H1 (cell line): ENCODE results near the gene SH3GL1. TPM values are rescaled to one million over a fixed set of nuclear protein-coding genes. Genes with fewer than 3 reads are reported as not detected.

Experiments used
- CTCF ChIA-PET: fragments of 300-600 bp; sonication (Branson Sonifier 250); formaldehyde crosslinking; loops from one replicate; lab custom pipeline; 2021; ENCODE audit not compliant: partially characterized antibody; lab: Charles Lee
- POLR2A ChIA-PET: fragments of 300-600 bp; sonication (Branson Sonifier 250); formaldehyde crosslinking; loops from one replicate; lab custom pipeline; 2021; ENCODE audit warnings: inconsistent platforms; ENCODE audit not compliant: partially characterized antibody; lab: Charles Lee
- DNase-seq, 2 experiments: peaks; one replicate each; pipeline versions ENCODE4 v3.0.0 to v3.0.0-alpha.2; 2010 to 2022; ENCODE audit warnings: low spot score in 2 of 2, low read depth in 1 of 2, mixed read lengths in 1 of 2
- FAIRE-seq: peaks from 2 replicates; lab custom pipeline; 2011; peaks lifted over from hg19 to GRCh38; lab: Jason Lieb, UNC
- H2AFZ ChIP-seq: 2 replicates; pipeline ENCODE4 v1.8.1; 2012; ENCODE audit warnings: low read length, inconsistent platforms
- H2AK5ac ChIP-seq: 2 replicates; pipeline ENCODE4 v1.6.1; 2013; ENCODE audit warnings: low read depth, low read length
- H2BK120ac ChIP-seq: replicated peaks from 2 replicates; pipeline ENCODE3; 2013; ENCODE audit warnings: low read depth, low read length, inconsistent platforms
- H2BK12ac ChIP-seq: 2 replicates; pipeline ENCODE4 v1.6.1; 2013; ENCODE audit warnings: low read depth, low read length
- H2BK15ac ChIP-seq: 2 replicates; pipeline ENCODE4 v1.6.1; 2013; ENCODE audit warnings: low read length
- H2BK20ac ChIP-seq: 2 replicates; pipeline ENCODE4 v1.6.1; 2013; ENCODE audit warnings: low read length
- H2BK5ac ChIP-seq: 2 replicates; pipeline ENCODE4 v1.6.1; 2013; ENCODE audit warnings: low read depth, low read length
- H3K14ac ChIP-seq: 2 replicates; pipeline ENCODE4 v1.6.1; 2013; ENCODE audit warnings: inconsistent platforms; ENCODE audit not compliant: insufficient read length
- H3K18ac ChIP-seq: 2 replicates; pipeline ENCODE4 v1.6.1; 2013; ENCODE audit warnings: low read length; ENCODE audit errors: extremely low read depth
- H3K23ac ChIP-seq: 2 replicates; pipeline ENCODE4 v1.6.1; 2013; ENCODE audit warnings: inconsistent platforms; ENCODE audit not compliant: insufficient read length
- H3K23me2 ChIP-seq: 2 replicates; pipeline ENCODE4 v1.6.1; 2013; ENCODE audit warnings: low read depth, low read length
- H3K27ac ChIP-seq: 2 replicates; pipeline ENCODE4 v1.6.1; 2011; ENCODE audit warnings: low read depth, low read length, inconsistent platforms
- H3K27me3 ChIP-seq, 4 experiments: replicated peaks in 1 of 4; 1 replicate in 1 of 4; 2 replicates in 3 of 4; pipeline versions ENCODE4 v1.6.1 to v1.8.1; 2011 to 2013; ENCODE audit warnings: low read length in 3 of 4, mild to moderate bottlenecking in 3 of 4, inconsistent platforms in 2 of 4, mixed read lengths in 2 of 4, moderate library complexity in 1 of 4; ENCODE audit not compliant: control insufficient read depth in 3 of 4, insufficient read depth in 3 of 4; ENCODE audit errors: extremely low read depth in 1 of 4
- H3K36me3 ChIP-seq, 4 experiments: 2 replicates each; pipeline versions ENCODE4 v1.6.1 to v1.8.1; 2011 to 2013; ENCODE audit warnings: mild to moderate bottlenecking in 4 of 4, low read length in 3 of 4, moderate library complexity in 2 of 4, control low read depth in 1 of 4, inconsistent platforms in 1 of 4; ENCODE audit not compliant: insufficient read depth in 4 of 4, control insufficient read depth in 2 of 4
- H3K4ac ChIP-seq: replicated peaks from 2 replicates; pipeline ENCODE3; 2013; ENCODE audit warnings: low read length, low read depth, mixed read lengths, inconsistent platforms; ENCODE audit not compliant: insufficient read length
- H3K4me1 ChIP-seq, 4 experiments: replicated peaks in 1 of 4; 1 replicate in 1 of 4; 2 replicates in 3 of 4; pipeline versions ENCODE4 v1.6.1 to v1.8.1; 2011 to 2013; ENCODE audit warnings: low read length in 3 of 4, inconsistent platforms in 2 of 4, mixed read lengths in 1 of 4; ENCODE audit not compliant: insufficient read depth in 4 of 4, control insufficient read depth in 3 of 4
- H3K4me2 ChIP-seq, 2 experiments: 2 replicates each; pipeline versions ENCODE4 v1.6.1 to v1.8.1; 2011 to 2013; ENCODE audit warnings: low read depth in 2 of 2, low read length in 2 of 2, control low read depth in 1 of 2, inconsistent platforms in 1 of 2, mild to moderate bottlenecking in 1 of 2; ENCODE audit not compliant: insufficient read depth in 1 of 2
- H3K4me3 ChIP-seq, 4 experiments: fragments of 200-600, 300-600 bp in 1 of 4; sonication (generic), shearing (Covaris generic), sonication (Bioruptor Twin) in 1 of 4; 2 replicates each; pipeline versions ENCODE4 v1.5.1 to v1.8.1; 2011 to 2016; ENCODE audit warnings: low read length in 4 of 4, low read depth in 3 of 4, control low read depth in 2 of 4, inconsistent platforms in 2 of 4, mild to moderate bottlenecking in 2 of 4, mixed read lengths in 1 of 4, moderate library complexity in 1 of 4; ENCODE audit not compliant: insufficient read depth in 2 of 4; ENCODE audit errors: extremely low read depth in 1 of 4
- H3K56ac ChIP-seq: replicated peaks from 2 replicates; pipeline ENCODE3; 2013; ENCODE audit warnings: low read depth, mild to moderate bottlenecking, mixed read lengths, low read length, inconsistent platforms; ENCODE audit not compliant: insufficient read length
- H3K79me1 ChIP-seq: 2 replicates; pipeline ENCODE4 v1.6.1; 2013; ENCODE audit warnings: low read depth, low read length, control low read depth
- H3K79me2 ChIP-seq, 2 experiments: 2 replicates each; pipeline versions ENCODE4 v1.6.1 to v1.8.1; 2012 to 2013; ENCODE audit warnings: low read length in 2 of 2, mild to moderate bottlenecking in 2 of 2, inconsistent platforms in 1 of 2; ENCODE audit not compliant: insufficient read depth in 2 of 2, control insufficient read depth in 1 of 2
- H3K9ac ChIP-seq, 4 experiments: replicated peaks in 1 of 4; 1 replicate in 1 of 4; 2 replicates in 3 of 4; pipeline versions ENCODE4 v1.6.1 to v1.8.1; 2011 to 2013; ENCODE audit warnings: low read depth in 3 of 4, low read length in 3 of 4, control low read depth in 2 of 4, mild to moderate bottlenecking in 2 of 4, moderate library complexity in 2 of 4, inconsistent platforms in 1 of 4; ENCODE audit errors: extremely low read depth in 1 of 4
- H3K9me3 ChIP-seq, 2 experiments: 2 replicates each; pipeline versions ENCODE4 v1.6.1 to v1.8.1; 2012 to 2013; ENCODE audit warnings: mild to moderate bottlenecking in 2 of 2, moderate library complexity in 2 of 2, control low read depth in 1 of 2, inconsistent platforms in 1 of 2, low read depth in 1 of 2, low read length in 1 of 2, mixed read lengths in 1 of 2; ENCODE audit not compliant: insufficient read depth in 2 of 2
- H4K20me1 ChIP-seq, 2 experiments: replicated peaks in 1 of 2; 2 replicates each; pipeline versions ENCODE3 to v1.8.1; 2011 to 2013; ENCODE audit warnings: inconsistent platforms in 2 of 2, low read length in 2 of 2, mild to moderate bottlenecking in 1 of 2; ENCODE audit not compliant: insufficient read depth in 2 of 2, control insufficient read depth in 1 of 2
- H4K5ac ChIP-seq: 2 replicates; pipeline ENCODE4 v1.6.1; 2013; ENCODE audit warnings: low read length, low read depth, mixed read lengths, inconsistent platforms; ENCODE audit not compliant: insufficient read length
- H4K8ac ChIP-seq: 2 replicates; pipeline ENCODE4 v1.8.0; 2013; ENCODE audit warnings: mild to moderate bottlenecking, moderate library complexity, low read length, inconsistent platforms; ENCODE audit not compliant: insufficient read depth; ENCODE audit errors: extremely low read depth
- H4K91ac ChIP-seq: replicated peaks from 2 replicates; pipeline ENCODE3; 2013; ENCODE audit warnings: low read length, mixed read lengths, inconsistent platforms; ENCODE audit not compliant: insufficient read length
- ASH2L ChIP-seq: fragments of 200-600, 300-600 bp; sonication (generic); IDR thresholded peaks from one replicate; pipeline ENCODE4 v1.7.1; 2017; ENCODE audit warnings: low read length
- BACH1 ChIP-seq: IDR thresholded peaks from 2 replicates; pipeline ENCODE4 v1.6.1; 2012; ENCODE audit warnings: low read length, improper control_type of control experiment
- BRCA1 ChIP-seq: IDR thresholded peaks from 2 replicates; pipeline ENCODE4 v1.6.1; 2012; ENCODE audit warnings: low read depth, low read length, improper control_type of control experiment
- CBX8 ChIP-seq: fragments of 300-800, 300-1000 bp; sonication (generic); IDR thresholded peaks from 2 replicates; pipeline ENCODE4 v1.7.1; 2016; ENCODE audit warnings: low read depth, low read length, borderline replicate concordance
- FOSL1 ChIP-seq: IDR thresholded peaks from 2 replicates; pipeline ENCODE4 v1.6.1; 2011; ENCODE audit warnings: mild to moderate bottlenecking, low read depth, low read length, moderate library complexity; ENCODE audit not compliant: insufficient read depth
- GABPA ChIP-seq: IDR thresholded peaks from 2 replicates; pipeline ENCODE4 v1.6.1; 2011; ENCODE audit warnings: mild to moderate bottlenecking, low read length, moderate library complexity, borderline replicate concordance; ENCODE audit not compliant: insufficient read depth
- KDM5A ChIP-seq: fragments of 200-600 bp; IDR thresholded peaks from 2 replicates; pipeline ENCODE4 v1.7.1; 2012; ENCODE audit warnings: mild to moderate bottlenecking, low read length, inconsistent platforms, mixed read lengths
- NANOG ChIP-seq: IDR thresholded peaks from 2 replicates; pipeline ENCODE4 v1.6.1; 2011; ENCODE audit warnings: low read length, low read depth, mild to moderate bottlenecking, inconsistent platforms; ENCODE audit not compliant: insufficient read depth, poor library complexity, severe bottlenecking
- POLR2A ChIP-seq, 2 experiments: IDR thresholded peaks; 1 replicate in 1 of 2; 2 replicates in 1 of 2; pipeline ENCODE4 v1.6.1; 2011; ENCODE audit warnings: low read depth in 2 of 2, low read length in 2 of 2, mild to moderate bottlenecking in 2 of 2; ENCODE audit errors: control extremely low read depth in 1 of 2
- SIN3A ChIP-seq, 2 experiments: IDR thresholded peaks in 1 of 2; conservative IDR thresholded peaks in 1 of 2; 2 replicates each; pipeline ENCODE4 v1.6.1; 2011 to 2012; ENCODE audit warnings: low read length in 2 of 2, improper control_type of control experiment in 1 of 2, low read depth in 1 of 2, mild to moderate bottlenecking in 1 of 2
- SP4 ChIP-seq: IDR thresholded peaks from 2 replicates; pipeline ENCODE4 v1.6.1; 2012; ENCODE audit warnings: low read length, inconsistent platforms
- SRF ChIP-seq: IDR thresholded peaks from 2 replicates; pipeline ENCODE4 v1.6.1; 2011; ENCODE audit warnings: mild to moderate bottlenecking, low read depth, low read length, moderate library complexity
- WGBS, 2 experiments: shearing (Covaris generic) in 1 of 2; methylation state at CpG; one replicate each; pipeline versions ENCODE4 v1.1.6 to v1.1.7; 2013 to 2015; ENCODE audit warnings: low lambda C conversion rate in 2 of 2, mixed read lengths in 2 of 2, inconsistent platforms in 1 of 2, low coverage in 1 of 2, missing lambda C conversion rate in 1 of 2; ENCODE audit not compliant: insufficient replicate concordance in 2 of 2, insufficient coverage in 1 of 2, insufficient read length in 1 of 2; ENCODE audit errors: extremely low coverage in 1 of 2, missing lambda C conversion rate in 1 of 2; 5-methylcytosine and 5-hydroxymethylcytosine counted together
- polyA plus RNA-seq, 7 experiments: library from polyadenylated mRNA; depleted of rRNA in 3 of 7; stranded (reverse) in 5 of 7; unstranded in 2 of 7; fragments of >200 nt in 5 of 7; fragments of 200-250 nt in 2 of 7; gene quantifications; 1 replicate in 5 of 7; 2 replicates in 1 of 7; 4 replicates in 1 of 7; pipeline versions ENCODE4 v1.2.1 to v1.2.3, GENCODE V29; 2011 to 2013; ENCODE audit warnings: missing spikeins in 2 of 7, mixed read lengths in 2 of 7
- total RNA-seq: library from RNA; stranded (reverse); fragmentation: NEBNext Ultra II Directional; extraction: Animal tissue kit (Norgen Biotek cat#: 25700); gene quantifications from 2 replicates; pipeline ENCODE4 v1.2.1, GENCODE V29; 2021

Gene SH3GL1
- total and polyA plus RNA-seq, 2 of the 8 experiments (the other 6 are each of a cell fraction or from before 2014, with no cell fraction given) = 81.5 to 102 TPM

- ChIA-PET POLR2A (interaction anchor here (1.0 to 1.4 kb wide), 4 partner anchors 11 to 50 kb away, joined by 3 to 7 read pairs (median 4); partner anchors contain the start of gene STAP2), CTCF (interaction anchor here (1.1 to 1.3 kb wide), 2 partner anchors 25 to 60 kb away, joined by 4 to 8 read pairs; no protein-coding TSS in a partner anchor)
- peak overlapping the region; percentile 85 for H4K8ac ChIP-seq
- H3K9ac ChIP-seq = peak overlapping the region in 3 of 4 experiments; percentile 54 to 74 (median 70); a peak in 5 of 7 replicates
- peak overlapping the region; percentile 80 for H4K91ac ChIP-seq
- peak overlapping the region; percentile 54; the same call in 1 of the 2 replicates for H2BK5ac ChIP-seq
- H3K4me1 ChIP-seq = peaks cover 0 to 6% (median 3%) of the 10 kb centered on the region in 4 experiments; a peak in 5 of 7 replicates
- peaks cover 12% of the 10 kb centered on the region; the same call in 1 of the 2 replicates for H3K23me2 ChIP-seq
- H3K36me3 ChIP-seq = peaks cover 0 to 10% (median 0%) of the 10 kb centered on the region in 4 experiments; a peak in 2 of 8 replicates
- H3K27me3 ChIP-seq = no peaks in the 10 kb centered on the region; a peak in 1 of 7 replicates
- H2BK120ac ChIP-seq = no peak overlapping the region
- H3K56ac ChIP-seq = no peak overlapping the region
- no peak overlapping the region for H2BK20ac ChIP-seq
- no peak overlapping the region for H2AK5ac ChIP-seq
- H3K4me2 ChIP-seq = peak overlapping the region; percentile 88 to 95
- H3K14ac ChIP-seq = no peak overlapping the region
- no peaks in the 10 kb centered on the region for H3K79me2 ChIP-seq
- H2AFZ ChIP-seq = 0 out of 2 replicates have a peak overlapping the region, but pooled peaks have one; percentile 6
- WGBS, 2 experiments = 9% methylated on average over 30 of the region's 30 CpGs; no CpG with 5 or more reads in 1 of the 2 experiments
- no peaks in the 10 kb centered on the region for H3K9me3 ChIP-seq
- DNase-seq (peak; percentile 89 to 98), FAIRE-seq (no peak)
- H3K18ac ChIP-seq = no peak overlapping the region; the same call in 1 of the 2 replicates
- H4K5ac ChIP-seq = no peak overlapping the region
- peak overlapping the region; percentile 59 to 70 (median 65) for H3K4me3 ChIP-seq
- peak overlapping the region; percentile 75 for H3K27ac ChIP-seq
- peak overlapping the region; percentile 60 for H2BK12ac ChIP-seq
- H3K79me1 ChIP-seq = no peaks in the 10 kb centered on the region
- H3K23ac ChIP-seq = no peak overlapping the region
- no peak overlapping the region for H3K4ac ChIP-seq
- no peak overlapping the region; the same call in 1 of the 2 replicates for H2BK15ac ChIP-seq
- H4K20me1 ChIP-seq = peaks cover 4 to 15% of the 10 kb centered on the region in 2 experiments
- TF ChIP-seq GABPA (0 out of 2 replicates have a peak, but pooled peaks have one; percentile 4), CBX8 (no peak), SRF (no peak), POLR2A (IDR thresholded peaks at IDR 0.05; ENCODE audit: control extremely low read depth in 1 of 2, low read depth in 2 of 2, low read length in 2 of 2) (peak; percentile 56 to 85), SIN3A (conservative IDR thresholded peaks at IDR 0.05 in 1 of 2, IDR thresholded peaks at IDR 0.05 in 1 of 2; ENCODE audit: low read depth in 1 of 2, low read length in 2 of 2) (peak in 1 of 2 experiments; percentile 77; a peak in 3 of 4 replicates), NANOG (no peak), BACH1 (no peak), FOSL1 (no peak), KDM5A (no peak), SP4 (peak; percentile 78; the same call in 1 of the 2 replicates), ASH2L (peak; percentile 56), BRCA1 (no peak)
These were observed 73.0 kb downstream of the SH3GL1 start for GRCh38 chr19:4327252-4327876.
